Activated naive CD4-positive, alpha-beta T cell (primary cell): ENCODE measurements around the gene NSUN2.

Source experiments
- DNase-seq, 4 experiments: peaks; one replicate each; lab custom pipeline; 2025; lab: John Stamatoyannopoulos, UW

NSUN2 gene

DNA sequence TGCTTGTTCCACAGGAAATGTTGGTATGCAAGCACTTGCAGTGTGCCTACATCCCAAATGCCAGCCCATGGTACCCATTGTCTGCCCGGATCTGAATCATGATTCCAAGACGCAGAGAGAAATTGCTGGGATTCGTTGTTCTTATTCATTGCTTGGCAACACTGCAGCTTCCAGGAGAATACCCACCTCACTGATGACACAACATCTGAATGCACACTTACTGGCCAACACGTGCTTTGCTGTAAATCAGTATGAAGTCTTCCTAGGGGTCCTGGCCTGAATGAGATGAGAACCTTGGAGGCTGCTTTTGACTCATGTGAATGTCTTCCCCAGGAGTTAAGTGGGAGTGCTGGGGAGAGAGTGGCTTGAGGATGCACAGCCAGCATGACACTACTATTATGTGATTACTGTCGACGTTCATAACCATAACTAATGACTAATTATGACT lies 12.0 kb upstream of the NSUN2 start:
- DNase-seq: no peak

GRCh38 chr5:6642655-6643054 lies 9.8 kb upstream of the NSUN2 start:
- DNase-seq: no peak

- no peak for DNase-seq
Measured at GRCh38 chr5:6638236-6638635, 5.4 kb upstream of the NSUN2 start.

DNA sequence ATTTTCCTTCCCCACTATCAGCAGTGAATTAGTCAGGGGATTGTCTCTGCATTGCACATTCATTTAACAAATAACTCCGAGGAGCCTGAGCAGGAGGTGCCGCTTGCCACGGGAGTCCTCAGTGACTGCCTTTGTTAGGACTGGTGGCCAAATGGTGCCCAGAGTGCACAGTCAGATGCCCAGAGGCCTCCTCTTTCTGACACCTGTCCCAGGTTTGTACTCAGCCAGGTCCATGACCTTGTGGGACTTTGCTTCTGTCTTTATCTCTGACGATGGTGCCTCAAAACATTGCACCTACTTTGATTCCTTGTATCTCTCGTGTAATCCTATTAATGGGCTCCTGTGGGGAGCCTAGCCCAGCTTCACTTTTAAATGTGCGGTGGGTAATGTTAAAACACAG lies 4.7 kb upstream of the NSUN2 start:
- DNase-seq: no peak

- DNase-seq: no peak
Measured at GRCh38 chr5:6637022-6637421, 4.2 kb upstream of the NSUN2 start.

DNA sequence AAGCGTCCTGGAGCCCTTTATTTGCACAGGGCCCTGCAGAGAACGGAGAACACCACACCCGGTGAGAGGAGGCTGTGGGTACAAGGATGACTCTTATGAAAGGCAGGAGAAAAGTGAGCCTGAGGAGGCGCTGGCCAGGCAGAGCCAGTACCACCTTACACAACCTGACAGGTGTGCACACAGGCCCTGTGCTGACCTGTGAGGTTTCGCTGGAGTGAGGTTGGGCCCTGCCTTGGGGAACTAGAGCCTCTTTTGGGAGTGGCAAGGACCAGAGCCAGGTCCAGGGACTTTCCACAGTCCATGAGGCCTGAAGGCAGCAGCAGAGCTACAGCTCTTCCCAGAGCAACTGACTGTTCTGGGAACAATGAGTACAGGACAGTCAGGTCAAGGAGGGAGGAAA lies 3.4 kb upstream of the NSUN2 start:
- DNase-seq: no peak

DNA sequence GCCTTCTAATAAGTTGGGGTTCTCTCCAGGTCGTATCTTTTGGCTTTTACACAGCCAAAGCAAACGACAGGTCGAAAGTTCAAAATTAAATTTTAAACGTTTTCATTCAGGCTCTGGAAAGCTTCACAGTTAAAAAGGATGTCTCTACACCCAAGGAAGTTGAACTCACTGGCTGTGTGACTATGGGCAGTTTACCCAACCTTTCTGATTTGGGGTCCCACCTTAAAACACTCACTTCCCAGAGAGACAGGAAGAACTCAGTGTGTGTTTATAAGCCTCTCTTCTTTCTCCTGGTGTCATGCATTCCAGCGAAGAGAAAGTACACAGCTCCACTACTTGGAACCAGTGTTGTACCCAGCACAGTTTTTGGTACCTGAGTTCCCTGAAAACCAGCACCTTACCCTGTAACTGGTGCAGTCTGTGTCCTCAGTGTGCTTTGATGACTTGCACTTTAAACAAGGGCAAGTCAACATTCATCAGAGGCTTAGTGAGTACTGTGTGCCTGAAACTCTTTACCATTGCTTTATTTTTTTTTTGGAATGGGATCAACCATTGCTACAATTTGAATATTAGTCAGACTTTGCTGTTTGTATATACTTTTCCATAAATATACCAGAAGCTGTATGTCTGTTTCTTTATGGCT lies 2.1 kb upstream of the NSUN2 start:
- DNase-seq: no peak

- DNase-seq: no peak
Measured at GRCh38 chr5:6634306-6634705, 1.5 kb upstream of the NSUN2 start.

DNA sequence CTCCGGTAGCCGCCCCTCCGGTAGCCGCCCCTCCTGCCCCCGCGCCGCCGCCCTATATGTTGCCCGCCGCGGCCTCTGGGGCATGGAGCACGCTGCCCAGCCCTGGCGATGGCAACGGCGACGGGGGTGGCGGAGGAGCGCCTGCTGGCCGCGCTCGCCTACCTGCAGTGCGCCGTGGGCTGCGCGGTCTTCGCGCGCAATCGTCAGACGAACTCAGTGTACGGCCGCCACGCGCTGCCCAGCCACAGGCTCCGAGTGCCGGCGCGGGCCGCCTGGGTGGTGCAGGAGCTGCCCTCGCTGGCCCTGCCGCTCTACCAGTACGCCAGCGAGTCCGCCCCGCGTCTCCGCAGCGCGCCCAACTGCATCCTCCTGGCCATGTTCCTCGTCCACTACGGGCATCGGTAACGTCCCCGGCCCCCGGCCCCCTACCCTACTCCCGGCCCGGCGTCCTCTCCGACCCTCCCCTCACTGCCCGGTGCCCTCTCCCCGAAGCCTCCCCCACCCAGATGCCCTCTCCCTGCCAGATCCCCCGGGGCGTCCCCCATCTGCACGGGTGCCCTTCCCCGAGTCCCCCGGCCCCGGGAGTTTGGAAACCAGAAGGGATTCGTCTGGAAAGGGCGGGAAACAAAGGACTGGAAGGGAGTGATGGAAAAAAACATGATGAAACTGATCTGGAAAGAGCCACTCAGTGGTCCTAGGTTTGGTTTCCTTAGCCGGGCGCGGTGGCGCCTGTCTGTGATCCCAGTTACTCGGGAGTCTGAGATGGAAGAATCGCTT lies 813 bp upstream of the NSUN2 start:
- no peak for DNase-seq

DNA sequence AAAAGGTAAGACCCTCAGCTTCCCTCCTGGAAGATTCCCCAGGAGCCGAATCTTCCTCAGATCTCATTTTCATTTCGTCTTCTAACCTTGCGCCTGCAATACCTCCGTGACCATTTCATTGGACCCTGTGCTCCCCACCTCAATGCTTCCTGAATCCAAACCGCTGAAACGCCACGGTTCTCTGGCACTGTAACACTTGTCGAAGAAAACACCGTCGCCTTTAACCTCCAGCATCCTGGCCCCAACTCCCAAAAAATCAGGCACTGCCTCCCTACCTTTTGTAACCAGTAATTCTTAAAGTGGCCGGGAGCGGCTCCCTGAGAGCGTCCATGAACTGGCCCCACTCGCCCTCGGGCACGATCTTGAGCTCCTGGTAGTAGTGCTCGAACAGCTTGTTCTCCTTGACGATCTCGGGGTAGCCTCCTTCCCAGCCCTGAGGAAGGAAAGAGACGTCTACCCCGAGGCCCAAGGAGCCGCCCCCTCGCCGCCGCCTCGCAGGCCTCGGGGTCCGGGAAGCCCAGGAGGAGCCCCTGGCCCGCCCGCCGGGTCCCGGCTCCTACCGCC lies 438 bp downstream of the NSUN2 start:
- no peak for DNase-seq

DNA sequence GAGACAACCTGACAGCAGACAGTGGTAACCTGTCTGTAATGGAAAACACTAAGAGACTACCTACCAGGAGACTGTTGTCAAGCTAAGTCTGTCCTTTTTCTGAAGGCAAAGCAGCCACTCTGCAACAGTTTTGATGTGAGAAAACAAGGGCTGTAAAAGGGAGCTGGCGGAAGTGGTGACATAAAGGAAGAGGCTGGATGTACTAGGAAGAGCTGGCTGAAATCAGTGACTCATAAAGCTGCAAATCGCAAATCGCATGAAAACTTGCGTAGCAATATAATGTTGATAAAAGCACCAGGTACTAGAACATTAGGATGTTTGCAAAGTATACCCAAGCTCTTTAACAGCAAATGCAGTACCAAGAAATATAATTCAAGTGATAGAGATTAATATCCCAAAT lies 1.4 kb downstream of the NSUN2 start:
- no peak for DNase-seq

DNA sequence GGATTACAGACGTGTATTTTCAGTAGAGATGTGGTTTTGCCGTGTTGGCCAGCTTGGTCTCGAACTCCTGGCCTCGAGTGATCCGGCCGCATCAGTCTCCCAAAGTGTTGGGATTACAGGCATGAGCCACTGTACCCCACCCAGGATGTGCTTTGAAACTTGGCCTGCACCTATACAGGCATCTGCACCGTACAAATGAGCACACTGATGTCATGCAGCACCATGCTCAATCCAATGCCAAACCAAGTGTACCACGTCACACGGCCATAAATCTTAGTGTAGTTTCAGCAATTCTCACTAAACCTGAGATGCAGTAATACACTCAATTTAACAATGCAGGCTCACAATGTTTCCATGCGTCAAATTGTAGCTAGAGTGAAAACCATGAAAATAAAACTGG lies 6.3 kb downstream of the NSUN2 start:
- no peak for DNase-seq

GRCh38 chr5:6623941-6624340 lies 8.9 kb downstream of the NSUN2 start:
- no peak for DNase-seq

DNA sequence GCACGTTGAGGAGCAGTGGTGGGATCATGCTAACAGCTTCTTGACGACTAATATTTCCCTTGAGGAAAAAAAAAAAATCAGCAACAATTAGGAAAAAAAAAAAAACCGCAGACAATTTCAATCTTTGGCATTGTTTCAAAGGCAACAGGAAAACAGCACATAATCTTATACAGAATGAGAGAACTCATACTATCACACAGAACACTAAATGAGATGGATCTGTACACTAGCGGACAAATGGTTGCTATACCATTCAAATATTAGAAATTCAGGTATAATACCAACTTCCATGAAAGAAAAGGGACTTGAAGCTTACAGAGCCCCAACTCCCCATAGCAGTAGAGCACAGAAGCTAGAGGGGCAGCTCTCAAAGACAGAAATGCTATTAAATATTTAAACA lies 9.6 kb downstream of the NSUN2 start:
- DNase-seq: no peak

GRCh38 chr5:6616632-6617031 lies 16.2 kb downstream of the NSUN2 start:
- no peak for DNase-seq

- DNase-seq: no peak
Measured at GRCh38 chr5:6615034-6615815, 17.6 kb downstream of the NSUN2 start.

DNA sequence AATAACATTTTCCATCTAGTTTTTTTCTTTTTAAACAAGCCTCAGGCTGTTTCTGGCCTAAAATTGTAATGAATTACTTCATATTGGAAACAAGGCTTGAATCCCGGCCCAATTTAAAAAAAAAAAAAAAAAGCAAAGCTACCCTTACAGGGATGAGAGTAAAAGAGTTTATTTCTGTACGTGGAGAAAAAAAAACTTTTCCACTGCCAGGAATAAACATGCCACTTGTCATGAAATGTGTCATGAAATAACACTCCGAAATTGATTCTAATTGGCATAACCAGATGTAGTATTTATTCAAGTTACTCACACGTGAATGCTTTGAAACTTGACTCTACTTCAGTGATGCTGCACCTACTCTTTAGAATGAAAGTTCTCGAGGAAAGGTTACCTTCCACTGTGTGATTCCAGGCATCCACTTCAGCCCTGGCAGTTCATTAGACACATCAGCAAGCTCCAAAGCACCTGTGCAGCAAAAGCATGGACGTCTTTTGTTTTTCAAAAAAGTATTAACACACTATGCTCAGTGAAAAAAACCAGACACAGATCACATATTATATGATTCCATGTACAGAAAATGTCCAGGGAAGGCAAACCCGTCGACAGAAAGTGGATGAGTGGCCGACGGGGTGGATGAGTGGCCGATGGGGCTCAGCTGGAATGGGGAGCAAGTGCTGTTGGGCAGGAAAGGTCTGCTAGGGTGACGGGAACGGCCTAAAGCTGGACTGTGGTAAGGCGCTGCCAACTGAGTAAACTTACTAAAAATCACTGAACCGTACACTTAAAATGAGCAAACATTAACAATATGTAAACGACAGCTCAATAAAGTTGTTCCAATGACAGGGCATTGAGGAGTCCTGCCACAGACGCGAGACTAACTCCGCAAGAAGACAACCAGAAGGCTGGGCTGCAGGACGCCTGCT lies 21.2 kb downstream of the NSUN2 start:
- DNase-seq: no peak

- DNase-seq: no peak
Measured at GRCh38 chr5:6608016-6608415, 24.8 kb downstream of the NSUN2 start.

- DNase-seq: no peak
Measured at GRCh38 chr5:6607559-6607936, 25.3 kb downstream of the NSUN2 start.

- no peak for DNase-seq
Measured at GRCh38 chr5:6606884-6607558, 25.8 kb downstream of the NSUN2 start.

DNA sequence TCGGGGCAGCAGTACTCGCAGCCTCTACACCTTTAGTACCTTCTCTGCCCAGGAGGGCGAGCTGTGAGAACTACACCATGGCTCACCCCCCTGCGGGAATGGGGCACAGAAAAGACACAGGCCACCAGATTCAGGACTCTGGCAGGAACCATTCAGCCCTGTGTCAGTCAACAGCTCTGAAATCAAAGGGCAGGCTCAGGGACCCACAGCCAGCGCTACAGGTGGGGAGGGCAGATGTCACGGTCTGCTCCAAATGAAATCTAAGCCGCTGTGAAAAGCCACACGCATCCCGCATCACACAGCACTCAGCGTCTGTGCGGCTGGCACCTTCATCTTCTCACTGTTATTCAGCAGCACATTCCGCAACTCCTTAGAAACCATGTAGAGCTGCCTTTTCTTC lies 27.9 kb downstream of the NSUN2 start:
- DNase-seq: no peak
